HepG2 (cell line): Measurements from ENCODE around the gene HPCAL1. TPM values are rescaled to one million over a fixed set of nuclear protein-coding genes. Genes with fewer than 3 reads are reported as not detected.
A peak's percentile ranks its signal among the peaks of the same experiment; 100 is the strongest.

Source experiments
- ESRRA ChIP-seq: sonication (generic); formaldehyde crosslinking; IDR thresholded peaks from 2 replicates; pipeline ENCODE4 v1.5.1; 2020; ENCODE audit warnings: mild to moderate bottlenecking, low read depth, missing genetic modification reagents
- FOXA1 ChIP-seq, 2 experiments: fragments of 450-650 bp in 1 of 2; sonication (generic) in 1 of 2; formaldehyde crosslinking in 1 of 2; IDR thresholded peaks; 2 replicates each; pipeline versions ENCODE4 v1.4.0 to v1.6.1; 2016 to 2020; ENCODE audit warnings: missing genetic modification reagents in 1 of 2
- PLRG1 ChIP-seq: fragments of 450-650 bp; conservative IDR thresholded peaks from 2 replicates; pipeline ENCODE4 v1.6.1; 2016
- TP53 ChIP-seq: sonication (generic); formaldehyde crosslinking; conservative IDR thresholded peaks from 2 replicates; pipeline ENCODE4 v1.4.0; 2020; ENCODE audit warnings: missing genetic modification reagents
- ZC3H13 ChIP-seq: sonication (generic); formaldehyde crosslinking; IDR thresholded peaks from 2 replicates; pipeline ENCODE4 v1.8.1; 2023; ENCODE audit warnings: mild to moderate bottlenecking, missing genetic modification reagents, moderate library complexity
- ZFP36L2 ChIP-seq: sonication (generic); formaldehyde crosslinking; IDR thresholded peaks from 2 replicates; pipeline ENCODE4 v1.4.0; 2020; ENCODE audit warnings: missing genetic modification reagents
- ZIK1 ChIP-seq: sonication (generic); formaldehyde crosslinking; IDR thresholded peaks from 2 replicates; pipeline ENCODE4 v1.5.0; 2020; ENCODE audit warnings: mild to moderate bottlenecking, low read depth, missing genetic modification reagents, borderline replicate concordance
- ZNF121 ChIP-seq: sonication (generic); formaldehyde crosslinking; IDR thresholded peaks from 2 replicates; pipeline ENCODE4 v1.5.0; 2020; ENCODE audit warnings: mild to moderate bottlenecking, missing genetic modification reagents
- ZNF275 ChIP-seq: sonication (generic); formaldehyde crosslinking; IDR thresholded peaks from 2 replicates; pipeline ENCODE4 v1.8.0; 2022; ENCODE audit warnings: missing genetic modification reagents, mild to moderate bottlenecking, inconsistent platforms, borderline replicate concordance
- ZNF33A ChIP-seq: sonication (generic); formaldehyde crosslinking; IDR thresholded peaks from 2 replicates; pipeline ENCODE4 v1.5.1; 2020; ENCODE audit warnings: missing genetic modification reagents, mild to moderate bottlenecking, moderate library complexity, borderline replicate concordance
- ZNF777 ChIP-seq: sonication (generic); formaldehyde crosslinking; IDR thresholded peaks from 2 replicates; pipeline ENCODE4 v1.4.0; 2020; ENCODE audit warnings: missing genetic modification reagents
- polyA plus RNA-seq, 8 experiments: library from polyadenylated mRNA; depleted of rRNA in 3 of 8; stranded (reverse) in 7 of 8; unstranded in 1 of 8; fragments of >200 nt; fragmentation: Illumina TruSeq in 4 of 8; extraction: Trizol in 4 of 8; gene quantifications; 2 replicates each; pipeline versions ENCODE4 v1.2.1 to v1.2.3, GENCODE V29; 2011 to 2016; ENCODE audit warnings: low read depth in 4 of 8, missing spikeins in 1 of 8, mixed read lengths in 1 of 8; ENCODE audit not compliant: insufficient read depth in 1 of 8
- total RNA-seq, 5 experiments: library from RNA; depleted of rRNA; stranded (reverse); fragments of >200 nt; fragmentation: Illumina TruSeq; extraction: Trizol; gene quantifications; 2 replicates each; pipeline ENCODE4 v1.2.3, GENCODE V29; 2016; ENCODE audit warnings: low read depth in 1 of 5
- TF ChIP-seq, protein P1 (sequence below): IDR thresholded peaks from 2 replicates; pipeline ENCODE4 v1.6.1; 2016; ENCODE audit warnings: missing genetic modification reagents, missing compliant biosample characterization
- TF ChIP-seq, protein P2 (sequence below): sonication (generic); formaldehyde crosslinking; IDR thresholded peaks from 2 replicates; pipeline ENCODE4 v1.5.1; 2020; ENCODE audit warnings: mild to moderate bottlenecking, missing genetic modification reagents
- TF ChIP-seq, protein P3 (sequence below): sonication (generic); formaldehyde crosslinking; conservative IDR thresholded peaks from 2 replicates; pipeline ENCODE4 v1.4.0; 2020; ENCODE audit warnings: missing genetic modification reagents

HPCAL1 gene
- total and polyA plus RNA-seq, 2 of the 13 experiments (the other 11 are each of a cell fraction or from before 2014, with no cell fraction given), result 29.5 to 29.9 TPM

- TF ChIP-seq, protein P1, sequence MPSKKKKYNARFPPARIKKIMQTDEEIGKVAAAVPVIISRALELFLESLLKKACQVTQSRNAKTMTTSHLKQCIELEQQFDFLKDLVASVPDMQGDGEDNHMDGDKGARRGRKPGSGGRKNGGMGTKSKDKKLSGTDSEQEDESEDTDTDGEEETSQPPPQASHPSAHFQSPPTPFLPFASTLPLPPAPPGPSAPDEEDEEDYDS (CRISPR knock-in tag), result no peak
- TF ChIP-seq ZNF121 (CRISPR knock-in tag), result no peak
- TF ChIP-seq ZNF33A, result no peak
- no peak for TF ChIP-seq ZNF275 (CRISPR knock-in tag)
- TF ChIP-seq PLRG1, result no peak
- TF ChIP-seq ZC3H13, result 0 out of 2 replicates have a peak, but pooled peaks have one; percentile 40
- TF ChIP-seq, protein P2, sequence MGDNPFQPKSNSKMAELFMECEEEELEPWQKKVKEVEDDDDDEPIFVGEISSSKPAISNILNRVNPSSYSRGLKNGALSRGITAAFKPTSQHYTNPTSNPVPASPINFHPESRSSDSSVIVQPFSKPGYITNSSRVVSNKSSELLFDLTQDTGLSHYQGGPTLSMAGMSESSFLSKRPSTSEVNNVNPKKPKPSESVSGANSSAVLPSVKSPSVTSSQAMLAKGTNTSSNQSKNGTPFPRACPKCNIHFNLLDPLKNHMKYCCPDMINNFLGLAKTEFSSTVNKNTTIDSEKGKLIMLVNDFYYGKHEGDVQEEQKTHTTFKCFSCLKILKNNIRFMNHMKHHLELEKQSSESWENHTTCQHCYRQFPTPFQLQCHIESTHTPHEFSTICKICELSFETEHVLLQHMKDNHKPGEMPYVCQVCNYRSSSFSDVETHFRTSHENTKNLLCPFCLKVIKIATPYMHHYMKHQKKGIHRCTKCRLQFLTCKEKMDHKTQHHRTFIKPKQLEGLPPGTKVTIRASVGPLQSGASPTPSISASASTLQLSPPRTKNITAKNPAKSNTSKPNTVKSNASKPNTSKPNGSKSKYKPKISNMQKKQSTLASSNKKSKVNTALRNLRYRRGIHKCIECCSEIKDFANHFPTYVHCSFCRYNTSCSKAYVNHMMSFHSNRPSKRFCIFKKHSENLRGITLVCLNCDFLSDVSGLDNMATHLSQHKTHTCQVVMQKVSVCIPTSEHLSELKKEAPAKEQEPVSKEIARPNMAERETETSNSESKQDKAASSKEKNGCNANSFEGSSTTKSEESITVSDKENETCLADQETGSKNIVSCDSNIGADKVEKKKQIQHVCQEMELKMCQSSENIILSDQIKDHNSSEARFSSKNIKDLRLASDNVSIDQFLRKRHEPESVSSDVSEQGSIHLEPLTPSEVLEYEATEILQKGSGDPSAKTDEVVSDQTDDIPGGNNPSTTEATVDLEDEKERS, result 0 out of 2 replicates have a peak, but pooled peaks have one; percentile 7
- TF ChIP-seq ZNF777 (CRISPR knock-in tag), result no peak
- TF ChIP-seq ZFP36L2, result no peak
- TF ChIP-seq ZIK1 (CRISPR knock-in tag), result no peak
- no peak for TF ChIP-seq FOXA1 (IDR thresholded peaks at IDR 0.05)
- TF ChIP-seq FOXA1 (CRISPR knock-in tag; IDR thresholded peaks at IDR 0.05), result no peak; the same call in 1 of the 2 replicates
- no peak for TF ChIP-seq ESRRA
- TF ChIP-seq, protein P3, sequence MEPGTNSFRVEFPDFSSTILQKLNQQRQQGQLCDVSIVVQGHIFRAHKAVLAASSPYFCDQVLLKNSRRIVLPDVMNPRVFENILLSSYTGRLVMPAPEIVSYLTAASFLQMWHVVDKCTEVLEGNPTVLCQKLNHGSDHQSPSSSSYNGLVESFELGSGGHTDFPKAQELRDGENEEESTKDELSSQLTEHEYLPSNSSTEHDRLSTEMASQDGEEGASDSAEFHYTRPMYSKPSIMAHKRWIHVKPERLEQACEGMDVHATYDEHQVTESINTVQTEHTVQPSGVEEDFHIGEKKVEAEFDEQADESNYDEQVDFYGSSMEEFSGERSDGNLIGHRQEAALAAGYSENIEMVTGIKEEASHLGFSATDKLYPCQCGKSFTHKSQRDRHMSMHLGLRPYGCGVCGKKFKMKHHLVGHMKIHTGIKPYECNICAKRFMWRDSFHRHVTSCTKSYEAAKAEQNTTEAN, result peak; percentile 15; the same call in 1 of the 2 replicates
- no peak for TF ChIP-seq TP53 (CRISPR knock-in tag)
These were observed 23.5 kb downstream of the HPCAL1 start (continued) for GRCh38 chr2:10326151-10326616.
